Superior temporal gyrus (tissue), 1 donor: ENCODE data around the gene STAP2.

Experiments used
- DNase-seq: peaks from one replicate; pipeline ENCODE4 v3.0.0-alpha.2; 2016; ENCODE audit errors: extremely low spot score

Gene STAP2, protein sequence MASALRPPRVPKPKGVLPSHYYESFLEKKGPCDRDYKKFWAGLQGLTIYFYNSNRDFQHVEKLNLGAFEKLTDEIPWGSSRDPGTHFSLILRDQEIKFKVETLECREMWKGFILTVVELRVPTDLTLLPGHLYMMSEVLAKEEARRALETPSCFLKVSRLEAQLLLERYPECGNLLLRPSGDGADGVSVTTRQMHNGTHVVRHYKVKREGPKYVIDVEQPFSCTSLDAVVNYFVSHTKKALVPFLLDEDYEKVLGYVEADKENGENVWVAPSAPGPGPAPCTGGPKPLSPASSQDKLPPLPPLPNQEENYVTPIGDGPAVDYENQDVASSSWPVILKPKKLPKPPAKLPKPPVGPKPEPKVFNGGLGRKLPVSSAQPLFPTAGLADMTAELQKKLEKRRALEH

DNA sequence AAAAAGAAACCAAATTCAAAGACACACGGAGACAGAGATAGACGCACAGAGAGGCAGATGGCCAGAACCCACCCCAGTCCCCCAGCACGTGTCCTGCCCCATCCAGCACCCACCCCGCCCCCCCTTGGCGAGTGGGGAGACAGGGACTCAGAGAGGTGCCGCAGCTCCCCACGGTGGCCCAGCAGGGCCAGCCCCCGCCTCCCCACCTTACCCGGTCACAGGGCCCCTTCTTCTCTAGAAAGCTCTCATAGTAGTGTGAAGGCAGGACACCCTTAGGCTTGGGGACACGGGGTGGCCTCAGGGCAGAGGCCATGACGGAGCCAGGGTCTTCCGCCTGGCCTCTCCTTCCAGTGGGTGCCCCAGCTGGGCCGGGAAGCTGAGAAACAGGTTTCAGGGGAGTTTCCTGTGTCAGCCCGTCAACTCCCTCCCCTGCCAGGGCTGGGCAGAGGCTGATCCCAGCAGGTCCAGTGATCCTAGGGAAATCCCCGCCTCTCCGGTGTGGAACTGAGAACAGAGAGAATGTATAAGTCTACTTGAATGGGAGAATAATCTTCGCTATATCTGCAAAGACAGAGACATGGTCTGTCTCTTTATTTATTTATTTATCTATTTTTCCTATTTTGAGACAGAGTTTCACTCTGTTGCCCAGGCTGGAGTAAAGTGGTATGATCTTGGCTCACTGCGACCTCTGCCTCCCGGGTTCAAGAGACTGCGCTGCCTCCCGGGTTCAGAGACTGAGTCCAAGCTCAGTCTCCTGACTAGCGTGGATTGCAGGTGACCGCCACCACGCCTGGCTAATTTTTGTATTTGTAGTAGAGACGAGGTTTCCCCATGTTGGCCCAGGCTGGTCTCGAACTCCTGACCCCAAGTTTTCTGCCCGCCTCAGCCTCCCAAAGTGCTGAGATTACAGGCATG lies at the start of gene STAP2:
TSS of gene STAP2 (minus strand) at position 387 of the 915 bp plus-strand sequence. CDS start at position 313, 74 bp downstream.
- no peak for DNase-seq

DNA sequence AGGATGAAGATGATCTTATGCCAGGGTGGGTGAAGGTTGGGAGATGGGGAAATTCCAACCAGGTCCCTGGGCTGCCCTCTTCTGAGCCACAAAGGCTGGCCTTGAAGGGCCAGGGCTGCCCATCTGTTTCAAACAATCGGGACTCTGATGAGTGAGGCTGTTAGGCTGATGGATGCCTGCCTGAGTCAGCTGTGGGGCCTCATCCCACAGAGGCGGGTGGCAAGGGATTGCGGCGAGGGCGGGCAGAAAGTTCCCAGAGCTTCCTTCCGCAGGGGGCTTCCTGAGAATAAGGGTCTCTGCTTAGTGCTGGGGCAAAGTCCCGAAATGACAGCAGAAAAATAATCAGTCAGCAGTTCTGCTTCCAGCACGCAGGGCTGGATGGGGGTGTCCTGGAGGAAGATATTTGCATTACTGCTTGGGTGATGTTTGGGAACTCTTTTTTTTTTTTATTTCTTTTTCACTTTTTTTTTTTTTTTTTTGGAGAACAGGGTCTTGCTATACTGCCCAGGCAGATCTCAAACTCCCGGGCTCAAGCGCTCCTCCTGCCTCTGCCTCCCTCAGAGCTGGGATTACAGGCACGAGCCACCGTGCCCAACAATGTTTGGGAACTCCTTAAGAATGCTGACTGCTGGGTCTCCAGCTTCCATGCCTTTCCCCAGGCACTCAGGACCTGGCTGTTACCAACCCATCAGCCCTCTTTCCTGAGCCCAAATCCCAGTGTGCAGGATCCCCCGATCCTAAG lies 47.6 kb upstream of the STAP2 start:
- peak; percentile 79 for DNase-seq

DNA sequence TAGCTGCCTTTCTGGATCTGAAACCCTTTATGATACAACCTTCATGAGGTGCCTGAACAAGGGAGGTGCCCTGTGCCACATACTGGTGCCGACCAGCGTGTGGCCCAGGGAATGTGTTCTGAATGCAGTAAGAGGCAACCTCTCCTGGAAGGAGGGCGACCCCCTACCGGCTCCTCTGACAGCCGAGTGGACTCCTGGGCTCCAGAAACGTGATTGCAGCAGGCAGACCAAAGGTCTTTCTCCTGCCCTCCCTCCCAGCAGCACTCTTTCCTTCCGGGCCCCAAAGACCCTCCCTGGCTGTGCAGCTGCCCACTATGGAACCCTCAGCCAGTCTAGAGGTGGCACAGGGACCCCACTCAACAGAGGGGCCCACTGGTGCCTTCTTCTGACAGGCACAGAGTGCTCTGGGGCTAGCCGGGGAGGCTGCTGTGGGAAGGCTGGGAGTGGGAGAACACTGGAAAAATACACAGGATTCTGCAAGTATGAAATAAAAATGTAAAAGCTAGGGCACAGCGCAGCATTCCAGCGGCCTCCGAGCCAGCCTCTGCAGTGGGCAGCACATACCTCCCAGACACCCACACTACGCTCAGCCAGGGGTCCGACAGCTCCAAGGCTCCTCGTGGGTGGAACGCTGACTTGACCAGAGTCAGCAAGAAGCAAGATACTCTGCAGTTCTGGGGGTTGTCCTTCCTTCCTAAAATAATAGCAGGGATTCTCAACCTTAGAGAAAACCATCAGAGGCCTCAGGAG lies 46.8 kb upstream of the STAP2 start:
- no peak for DNase-seq

DNA sequence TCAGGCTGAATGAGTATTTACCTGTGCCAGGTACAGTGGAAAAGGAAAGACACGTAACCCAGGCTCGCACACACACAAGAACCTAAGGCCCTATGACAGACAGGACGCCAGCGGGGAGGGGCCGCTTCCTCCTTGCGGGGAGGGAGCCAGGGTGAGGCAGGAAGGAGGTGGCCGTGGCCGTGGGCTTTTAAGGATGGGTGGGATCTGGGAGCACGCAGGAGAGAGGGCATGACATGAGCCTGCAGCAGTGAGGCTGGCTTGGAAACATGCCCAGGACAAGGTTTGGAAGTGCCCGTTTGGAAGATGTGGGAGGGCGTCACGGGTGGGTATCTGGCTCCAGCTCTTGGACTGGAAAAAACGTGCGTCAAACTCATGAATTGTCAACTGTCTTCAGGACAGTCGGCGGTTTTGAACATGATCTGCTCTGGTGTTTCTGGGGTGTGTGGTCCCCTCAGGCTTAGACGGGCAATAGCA lies 41.7 kb upstream of the STAP2 start:
- no peak for DNase-seq

DNA sequence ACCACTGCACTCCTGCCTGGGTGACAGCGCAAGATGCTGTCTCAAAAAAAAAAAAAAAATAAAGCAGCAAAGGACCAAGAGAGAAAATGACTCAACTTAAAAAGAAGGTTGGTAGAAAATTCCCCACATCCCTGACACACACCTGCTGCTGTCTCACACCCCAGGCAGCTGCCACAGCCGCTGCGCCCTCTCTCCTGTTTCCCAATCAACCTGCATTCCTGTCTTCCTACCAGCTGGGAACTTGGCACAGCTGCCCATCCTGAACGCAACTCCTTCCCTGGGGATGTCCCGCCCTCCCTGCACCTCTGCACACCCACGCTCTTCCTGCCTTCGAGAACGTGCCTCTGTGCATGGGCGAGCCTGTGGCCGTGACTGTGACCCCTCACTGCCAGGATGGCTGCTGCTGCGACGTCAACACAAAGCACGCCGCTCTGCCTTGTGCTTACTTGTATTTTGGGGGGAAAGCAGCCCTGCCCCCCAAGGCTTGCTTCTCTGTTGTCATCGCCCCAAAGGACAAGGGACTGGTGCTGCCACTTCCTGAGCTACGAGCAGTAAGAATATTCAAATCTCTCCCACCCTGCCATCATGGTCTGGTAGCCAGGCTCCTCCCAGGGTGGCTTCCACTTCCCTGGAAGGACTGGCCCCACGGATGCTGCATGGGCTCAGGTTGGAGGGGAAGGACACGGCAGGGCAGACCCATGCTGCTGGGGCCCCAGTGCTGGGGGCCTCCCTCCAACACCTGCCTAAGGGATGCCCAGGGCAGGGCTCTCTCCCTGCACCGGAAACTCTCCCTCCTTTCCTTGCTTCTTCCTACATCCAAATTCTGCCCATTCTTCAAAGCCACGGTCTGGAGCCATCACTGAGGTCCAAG lies 41.0 kb upstream of the STAP2 start:
- DNase-seq, result no peak

DNA sequence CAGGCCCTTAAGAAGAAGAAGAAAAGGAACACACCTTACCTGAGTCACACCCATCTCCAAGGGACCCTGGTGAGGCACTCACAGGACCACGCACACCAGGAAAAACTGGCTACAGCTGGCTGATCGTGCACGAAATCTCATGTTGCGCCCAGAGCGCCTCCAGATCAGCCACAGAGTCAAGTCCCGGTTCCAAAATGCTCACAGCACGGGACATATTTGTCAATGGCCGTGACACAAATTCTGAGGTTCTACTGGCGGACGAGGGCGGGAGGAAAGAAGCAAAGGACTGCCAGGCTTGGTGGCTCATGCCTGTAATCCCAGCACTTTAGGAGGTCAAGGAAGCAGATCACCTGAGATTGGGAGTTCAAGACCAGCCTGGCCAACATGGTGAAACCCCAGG lies 40.3 kb upstream of the STAP2 start:
- DNase-seq, result no peak

DNA sequence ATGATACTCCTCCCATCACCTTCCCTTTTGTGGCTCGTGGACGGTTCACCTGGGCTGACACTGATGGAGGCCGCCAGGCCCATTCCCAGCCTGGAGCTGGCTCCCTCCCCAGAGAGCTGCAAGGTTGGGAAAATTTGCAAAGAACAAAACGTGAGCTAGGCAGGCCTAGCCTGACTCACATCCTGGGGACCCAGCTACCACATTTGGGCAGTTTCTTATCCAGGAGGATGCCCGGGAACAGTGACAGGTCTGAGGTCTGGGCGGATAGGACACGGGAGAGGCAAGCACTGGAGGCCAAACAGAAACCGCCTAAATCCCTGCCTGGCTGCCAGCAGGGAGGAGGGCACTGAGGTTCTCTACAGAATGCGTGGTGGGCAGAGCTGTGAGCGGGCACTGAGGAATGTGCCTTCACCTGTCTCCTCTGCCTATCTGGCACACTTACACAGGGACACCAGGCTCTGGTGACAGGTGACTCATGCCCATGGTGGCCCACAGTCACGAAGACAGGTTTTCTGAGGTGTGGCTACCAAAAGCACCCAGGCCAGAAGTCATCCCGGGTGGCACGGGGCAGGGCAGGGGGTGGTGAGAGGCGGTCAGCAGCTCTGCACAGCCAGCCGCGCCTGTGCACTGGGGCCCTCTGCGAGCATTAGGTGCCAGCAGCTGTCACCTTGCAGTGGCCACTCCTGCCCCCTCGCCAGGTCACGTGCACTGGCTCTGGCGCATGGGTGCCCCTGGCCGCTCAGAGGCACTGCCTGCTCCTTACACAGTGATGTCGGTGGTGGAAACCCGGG lies 38.6 kb upstream of the STAP2 start:
- no peak for DNase-seq

DNA sequence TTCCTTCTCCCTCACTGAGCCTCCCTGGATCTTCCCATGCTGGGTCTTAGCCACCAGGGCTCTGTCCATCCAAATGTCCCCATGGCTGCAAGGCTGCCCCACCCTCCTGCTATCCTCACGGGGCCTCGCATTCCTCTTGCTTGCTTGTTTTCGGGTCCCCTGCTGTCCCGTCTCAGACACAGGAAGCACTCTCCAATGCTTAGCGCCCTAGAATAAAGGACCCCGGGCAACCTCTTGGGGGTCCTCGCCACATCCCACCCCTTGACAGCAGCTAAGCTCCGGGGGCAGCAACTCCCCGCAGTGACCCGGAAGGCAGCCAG lies 38.0 kb upstream of the STAP2 start:
- DNase-seq, result no peak

DNA sequence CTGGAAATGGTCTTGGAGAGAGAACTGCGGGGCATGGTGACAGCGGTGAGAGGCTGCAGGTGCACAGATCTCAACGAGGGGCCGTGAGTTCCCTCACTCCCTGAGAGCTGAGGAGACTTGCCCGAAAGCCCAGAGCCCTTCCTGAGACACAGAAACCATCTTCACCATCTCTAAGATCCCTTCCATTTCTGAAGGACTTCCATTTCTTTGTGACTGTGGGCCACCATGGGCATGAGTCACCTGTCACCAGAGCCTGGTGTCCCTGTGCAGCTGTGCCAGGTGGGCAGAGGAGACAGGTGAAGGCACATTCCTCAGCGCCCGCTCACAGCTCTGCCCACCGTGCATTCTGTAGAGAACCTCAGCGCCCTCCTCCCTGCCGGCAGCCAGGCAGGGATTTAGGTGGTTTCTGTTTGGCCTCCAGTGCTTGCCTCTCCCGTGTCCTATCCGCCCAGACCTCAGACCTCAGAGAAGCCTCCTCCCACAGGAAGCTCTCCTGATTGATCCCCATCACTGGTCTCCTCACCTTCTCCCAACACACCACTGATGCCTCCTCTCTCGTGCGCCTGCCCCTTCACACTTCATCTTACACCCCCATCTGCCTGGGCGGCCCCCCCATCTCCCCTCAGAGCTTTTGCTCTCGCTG lies 37.5 kb upstream of the STAP2 start:
- DNase-seq, result no peak

DNA sequence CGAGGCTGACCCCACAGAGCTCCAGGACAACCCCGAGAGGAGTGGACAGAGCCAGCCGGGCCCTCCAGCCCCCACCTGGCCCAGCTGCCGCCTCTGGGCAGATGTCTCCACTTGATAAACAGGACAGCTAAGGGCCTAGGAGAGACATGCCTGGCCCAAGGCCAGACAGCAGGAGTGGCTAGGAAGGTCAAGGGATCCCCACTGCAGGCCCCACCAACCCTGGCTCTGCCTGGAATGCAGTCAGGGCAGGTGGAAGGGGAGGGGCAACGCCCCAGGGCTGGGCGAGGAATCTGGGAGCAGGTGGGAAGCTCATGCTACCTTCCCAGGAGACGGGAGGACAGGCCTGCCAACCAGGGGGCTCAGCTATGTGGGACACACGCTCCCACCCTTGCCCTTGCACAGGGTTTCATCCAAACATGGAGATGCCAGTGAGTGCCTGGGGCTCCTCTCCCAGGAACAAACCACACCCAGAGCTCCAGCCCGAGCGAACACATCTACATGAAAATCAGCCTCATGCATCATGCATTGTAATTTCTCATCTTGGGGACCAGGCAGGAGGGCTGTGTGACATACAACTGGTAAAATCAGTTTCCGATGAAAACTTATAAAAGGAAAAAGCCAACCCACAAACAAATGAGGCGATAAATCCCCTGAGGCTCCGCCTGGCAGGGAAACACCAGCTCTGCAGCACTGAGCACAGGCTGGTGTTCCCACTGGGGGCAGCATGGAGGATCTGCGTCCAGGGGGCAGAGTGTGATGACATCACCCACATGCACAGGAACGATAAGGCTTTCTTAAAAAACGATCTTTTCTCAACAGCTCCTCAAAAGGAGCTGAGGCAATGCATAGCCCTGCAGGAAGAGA lies 36.8 kb upstream of the STAP2 start:
- peak; percentile 76 for DNase-seq

DNA sequence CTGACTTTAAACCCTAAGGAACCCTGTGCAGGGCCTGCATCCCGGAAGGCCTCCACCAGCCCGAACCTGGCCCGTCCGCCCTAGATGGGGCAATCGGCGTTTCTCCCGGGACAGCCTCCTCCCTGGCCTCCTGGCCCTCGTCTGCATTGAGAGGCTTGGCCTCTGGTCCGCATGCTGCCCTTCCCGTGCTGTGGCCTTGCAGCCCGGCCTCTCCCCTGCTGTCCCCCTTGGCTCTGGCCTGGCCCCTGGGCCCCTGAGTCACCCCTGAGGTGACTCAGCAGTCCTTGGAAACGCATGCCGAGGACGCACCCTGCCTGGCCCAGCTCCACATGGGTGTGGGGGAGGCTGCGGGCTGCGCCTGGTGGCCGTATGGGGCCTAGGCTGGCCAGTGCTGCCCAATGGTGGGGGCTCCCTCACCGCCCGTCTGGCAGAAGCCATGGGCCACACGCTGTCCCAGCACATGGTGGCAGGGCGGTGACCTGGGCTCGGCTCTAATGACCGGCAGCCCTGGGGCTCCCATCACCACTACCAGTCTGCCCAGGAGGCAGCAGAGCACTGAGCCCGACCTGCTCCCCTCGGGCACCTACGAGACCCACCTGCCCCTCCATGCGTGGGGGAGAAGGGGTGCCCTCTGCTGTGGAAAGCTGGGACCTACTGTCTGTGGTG lies 36.0 kb upstream of the STAP2 start:
- no peak for DNase-seq

DNA sequence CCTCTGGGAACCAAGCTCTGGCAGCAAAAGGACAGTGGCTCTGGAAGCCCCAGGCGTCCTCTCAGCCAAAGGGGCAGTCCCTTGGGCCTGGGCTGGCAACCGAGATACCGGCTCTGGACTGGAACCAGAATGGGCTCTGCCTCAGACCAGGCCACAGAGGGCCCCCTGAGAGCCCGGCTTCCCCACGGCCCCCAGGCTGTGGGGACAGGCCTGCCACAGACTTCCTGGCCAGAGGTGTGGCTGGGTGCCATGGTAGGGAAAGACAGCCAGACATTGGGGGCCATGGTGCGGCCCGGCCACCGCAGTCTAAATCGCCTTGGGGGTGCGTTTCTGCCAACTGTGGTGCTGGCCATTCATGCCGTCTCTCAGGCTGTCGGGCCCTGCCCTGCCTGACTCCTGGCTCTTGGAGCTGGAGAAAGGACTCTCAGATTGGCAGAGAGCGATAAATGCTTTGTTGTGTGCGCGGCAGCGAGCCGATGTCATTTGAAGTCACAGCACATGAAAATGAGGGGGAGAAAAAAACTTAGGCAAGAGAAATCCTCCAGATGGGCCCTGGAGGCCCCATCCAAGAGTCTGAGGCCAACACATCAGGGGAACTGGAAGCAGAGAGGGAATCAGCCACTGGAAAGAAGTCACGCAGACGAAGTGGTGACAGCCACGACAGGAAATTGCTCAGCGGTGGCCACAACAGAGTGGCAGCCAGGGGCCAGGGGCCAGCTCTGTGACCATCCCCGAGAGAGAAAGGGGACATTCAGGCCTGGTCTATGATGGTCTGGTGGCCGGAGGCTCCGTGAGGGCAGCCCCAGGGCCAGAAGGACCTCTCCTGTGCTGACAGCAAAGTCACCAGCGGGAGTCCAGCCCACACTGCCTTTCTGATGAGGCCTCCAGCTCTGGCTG lies 35.2 kb upstream of the STAP2 start:
- DNase-seq, result peak; percentile 76

DNA sequence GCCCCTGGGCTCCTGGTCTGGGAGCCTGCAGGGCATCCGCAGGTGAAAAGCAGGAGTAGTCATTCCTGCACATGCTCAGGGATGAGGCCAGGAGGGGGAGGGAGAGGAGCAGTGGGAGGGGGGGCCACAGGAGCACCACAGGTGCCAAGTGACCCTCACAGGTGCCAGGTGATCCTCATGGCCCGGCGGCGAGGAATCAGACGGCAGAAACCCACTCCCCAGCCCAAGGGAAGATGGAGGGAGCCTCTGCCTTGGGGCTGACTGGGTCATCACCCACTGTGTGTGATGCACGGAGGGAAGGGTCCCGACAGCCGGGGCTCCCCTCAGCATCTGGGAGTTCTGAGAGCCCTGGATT lies 34.4 kb upstream of the STAP2 start:
- no peak for DNase-seq

DNA sequence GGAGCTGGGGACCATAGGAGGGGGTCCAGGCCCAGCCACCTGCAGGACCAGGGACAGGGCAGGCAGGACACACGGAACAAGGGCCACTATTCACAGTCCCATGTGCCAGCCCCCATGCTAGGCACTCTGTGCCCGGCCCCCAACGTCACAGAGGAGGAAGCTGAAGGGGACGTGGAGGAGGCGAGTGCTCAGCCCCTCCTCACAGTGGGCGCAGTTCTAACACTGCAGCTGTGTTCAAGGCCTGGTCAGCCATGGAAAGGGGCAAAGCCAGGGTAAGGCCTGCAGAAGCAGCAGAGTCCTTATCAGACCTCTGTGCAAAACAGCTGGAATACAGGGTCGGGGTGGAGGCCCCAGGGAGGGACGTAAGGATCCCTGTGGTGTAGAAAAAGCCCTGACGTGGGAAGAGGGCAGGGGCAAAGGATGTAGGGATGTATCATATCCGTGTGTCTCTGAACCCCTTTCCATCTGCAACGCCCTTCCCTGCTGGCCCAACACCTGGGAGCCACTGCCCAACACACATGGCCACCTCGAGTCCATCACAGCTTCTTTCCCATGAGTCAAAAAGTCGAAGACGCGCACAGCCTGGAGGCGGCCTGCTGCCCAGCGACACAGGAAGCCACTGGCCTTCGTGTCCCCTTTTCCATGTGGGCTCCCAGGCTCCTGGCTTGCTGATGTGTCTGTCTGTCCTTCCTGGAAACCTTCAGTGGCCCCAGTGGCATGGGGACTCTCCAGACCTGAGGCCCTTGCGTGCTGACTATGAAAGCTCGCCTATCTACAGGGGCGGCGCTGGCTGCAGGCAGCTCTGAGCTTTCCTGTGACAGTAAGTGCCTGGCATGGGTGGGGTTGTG lies 33.8 kb upstream of the STAP2 start:
- no peak for DNase-seq

DNA sequence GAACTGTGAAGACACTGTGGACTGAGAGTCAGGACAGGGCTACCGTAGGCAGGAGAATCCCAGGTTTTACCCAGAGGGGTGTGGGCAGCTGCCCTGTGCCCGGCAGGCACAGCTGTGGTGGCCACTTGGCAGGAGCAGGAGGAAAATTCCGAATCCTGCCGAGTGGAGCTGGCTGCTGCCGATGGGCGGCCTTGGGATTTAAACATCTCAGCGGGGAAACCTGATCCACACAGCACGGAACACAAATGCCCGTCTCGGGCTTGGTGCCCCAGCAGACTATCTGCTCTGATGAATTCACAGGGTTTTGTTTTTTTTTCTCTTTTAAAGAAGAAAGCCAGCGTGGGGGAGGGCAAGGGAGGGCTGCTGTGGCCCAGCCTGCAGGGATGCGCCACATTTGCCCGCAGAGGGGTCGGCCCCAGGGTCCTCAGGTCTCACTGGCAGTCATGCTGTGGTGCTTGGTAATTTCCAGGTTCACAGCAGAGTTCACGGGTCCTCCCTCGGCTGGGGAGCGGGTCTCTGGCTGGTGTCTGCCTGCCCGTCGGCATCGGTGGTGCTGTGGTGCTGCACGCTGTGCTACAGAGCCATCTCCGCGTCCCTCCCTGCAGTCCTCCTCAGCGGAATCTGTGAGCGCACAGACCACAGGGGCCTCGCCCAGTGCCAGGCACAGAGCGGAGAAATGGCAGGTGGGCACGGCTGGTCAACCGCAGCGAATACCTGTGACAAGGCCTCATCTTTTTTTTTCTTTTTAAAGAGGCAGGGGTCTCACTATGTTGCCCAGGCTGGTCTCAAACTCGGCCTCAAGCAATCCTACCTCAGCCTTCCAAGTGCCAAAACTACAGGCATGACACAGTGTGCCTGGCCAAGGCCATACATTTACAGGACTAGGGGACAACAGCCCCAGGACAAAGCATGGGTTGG lies 32.9 kb upstream of the STAP2 start:
- no peak for DNase-seq
